HUES64 (cell line): ENCODE measurements around the gene PCDHB9.
"Not testable (repeated sequence)": the region's sequence is repeated elsewhere in the genome, so short reads cannot be mapped to it uniquely, and the experiment has no call there.

Experiments used
- H3K27ac ChIP-seq: 2 replicates; pipeline ENCODE4 v1.7.0; 2013; ENCODE audit warnings: low read depth, low read length, inconsistent platforms
- H3K27me3 ChIP-seq: 2 replicates; pipeline ENCODE4 v1.6.1; 2013; ENCODE audit warnings: mild to moderate bottlenecking, low read length; ENCODE audit not compliant: insufficient read depth
- H3K36me3 ChIP-seq: 2 replicates; pipeline ENCODE4 v1.6.1; 2013; ENCODE audit warnings: mild to moderate bottlenecking, low read length; ENCODE audit not compliant: insufficient read depth
- H3K4me1 ChIP-seq: 2 replicates; pipeline ENCODE4 v1.6.1; 2013; ENCODE audit warnings: mild to moderate bottlenecking, low read length, moderate library complexity; ENCODE audit not compliant: insufficient read depth
- H3K4me3 ChIP-seq: 2 replicates; pipeline ENCODE4 v1.5.1; 2013; ENCODE audit warnings: mild to moderate bottlenecking, low read length, moderate library complexity
- H3K9ac ChIP-seq: 2 replicates; pipeline ENCODE4 v1.6.1; 2013; ENCODE audit warnings: mild to moderate bottlenecking, low read depth, low read length
- H3K9me3 ChIP-seq: 2 replicates; pipeline ENCODE4 v1.6.1; 2013; ENCODE audit warnings: low read depth, low read length; ENCODE audit not compliant: insufficient read depth
- WGBS: fragments of 150-250, 120-280 bp; methylation state at CpG from one replicate; pipeline ENCODE4 v1.1.7; 2013; ENCODE audit warnings: missing lambda C conversion rate; 5-methylcytosine and 5-hydroxymethylcytosine counted together

Gene PCDHB9

GRCh38 chr5:141189131-141189530, 2.2 kb downstream of the PCDHB9 start:
- not testable (repeated sequence) for H3K9me3 ChIP-seq, H3K4me3 ChIP-seq, H3K4me1 ChIP-seq, H3K36me3 ChIP-seq, H3K27ac ChIP-seq, H3K9ac ChIP-seq, H3K27me3 ChIP-seq
- WGBS: 95% methylated on average over 30 of the region's 35 CpGs

GRCh38 chr5:141192110-141192725, 5.3 kb downstream of the PCDHB9 start, which contains the start of gene PCDHB10:
TSS of gene PCDHB10 (plus strand) at chr5:141192353. CDS start at chr5:141192553, 200 bp downstream.
- H3K4me3 ChIP-seq: peak within 1 kb of the TSS; percentile 57
- H3K9ac ChIP-seq: peak within 1 kb of the TSS; percentile 60; the same call in 1 of the 2 replicates
- H3K9me3 ChIP-seq: peaks cover 22% of the 10 kb centered on the region; the same call in 1 of the 2 replicates

DNA sequence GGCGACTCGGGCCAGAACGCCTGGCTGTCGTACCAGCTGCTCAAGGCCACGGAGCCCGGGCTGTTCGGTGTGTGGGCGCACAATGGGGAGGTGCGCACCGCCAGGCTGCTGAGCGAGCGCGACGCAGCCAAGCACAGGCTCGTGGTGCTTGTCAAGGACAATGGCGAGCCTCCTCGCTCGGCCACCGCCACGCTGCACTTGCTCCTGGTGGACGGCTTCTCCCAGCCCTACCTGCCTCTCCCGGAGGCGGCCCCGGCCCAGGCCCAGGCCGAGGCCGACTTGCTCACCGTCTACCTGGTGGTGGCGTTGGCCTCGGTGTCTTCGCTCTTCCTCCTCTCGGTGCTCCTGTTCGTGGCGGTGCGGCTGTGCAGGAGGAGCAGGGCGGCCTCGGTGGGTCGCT, 7.4 kb downstream of the PCDHB9 start:
- not testable (repeated sequence) for H3K9ac ChIP-seq, H3K27ac ChIP-seq, H3K4me3 ChIP-seq, H3K4me1 ChIP-seq, H3K36me3 ChIP-seq, H3K27me3 ChIP-seq
- peaks cover 22% of the 10 kb centered on the region; the same call in 1 of the 2 replicates for H3K9me3 ChIP-seq
- 92% methylated on average over 30 of the region's 37 CpGs for WGBS

More at GRCh38 chr5:141192110-141192725, 5.3 kb downstream of the PCDHB9 start, which contains the start of gene PCDHB10:
- H3K27ac ChIP-seq: no peak within 1 kb of the TSS
- H3K27me3 ChIP-seq: no peaks in the 10 kb centered on the region
- H3K36me3 ChIP-seq: no peaks in the 10 kb centered on the region
- WGBS: 26% methylated on average over 8 of the region's 10 CpGs
- H3K4me1 ChIP-seq: no peaks in the 10 kb centered on the region

GRCh38 chr5:141196363-141196762, 9.4 kb downstream of the PCDHB9 start:
- H3K4me3 ChIP-seq: no peak overlapping the region
- H3K9me3 ChIP-seq: peaks cover 22% of the 10 kb centered on the region; the same call in 1 of the 2 replicates
- H3K9ac ChIP-seq: no peak overlapping the region
- no peaks in the 10 kb centered on the region for H3K4me1 ChIP-seq
- 56% methylated on average over 2 of the region's 3 CpGs for WGBS
- no peaks in the 10 kb centered on the region for H3K36me3 ChIP-seq
- no peak overlapping the region for H3K27ac ChIP-seq
- H3K27me3 ChIP-seq: no peaks in the 10 kb centered on the region

DNA sequence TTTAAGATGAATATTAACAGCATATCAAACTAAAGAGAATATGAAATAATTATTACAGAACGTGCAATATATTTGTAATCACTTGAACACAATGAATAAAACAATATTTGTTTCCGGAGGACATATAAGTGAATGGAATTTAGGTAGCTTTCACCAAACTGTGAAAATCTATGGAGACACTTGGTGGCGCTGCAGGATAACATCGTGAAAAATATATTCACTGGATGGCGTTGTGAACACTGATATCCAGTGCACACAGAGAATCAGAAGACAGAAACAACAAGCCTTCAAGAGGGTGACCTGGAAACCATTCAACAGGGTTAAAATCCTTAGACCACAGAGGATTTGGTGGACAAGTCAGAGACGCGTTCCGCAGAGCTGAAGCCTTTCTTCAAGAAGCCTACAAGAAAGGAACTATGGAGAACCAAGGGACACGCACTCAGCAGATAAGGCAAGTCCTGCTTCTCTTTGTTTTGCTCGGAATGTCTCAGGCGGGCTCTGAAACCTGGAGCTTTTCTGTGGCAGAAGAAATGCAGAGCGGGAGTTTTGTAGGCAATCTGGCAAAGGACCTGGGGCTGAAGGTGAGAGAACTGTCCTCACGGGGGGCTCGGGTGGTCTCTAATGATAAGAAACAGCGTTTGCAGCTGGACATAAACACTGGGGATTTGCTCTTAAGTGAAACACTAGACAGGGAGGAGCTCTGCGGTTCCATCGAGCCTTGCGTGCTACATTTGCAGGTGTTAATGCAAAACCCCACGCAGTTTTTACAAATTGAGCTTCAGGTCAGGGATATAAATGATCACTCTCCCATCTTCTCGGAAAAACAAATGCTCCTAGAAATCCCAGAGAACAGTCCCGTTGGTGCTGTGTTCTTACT, 12.6 kb downstream of the PCDHB9 start, which contains the start of gene PCDHB11:
Gene PCDHB11 (plus strand): TSS at position 269 of the 877 bp plus-strand sequence. CDS start 148 bp downstream, at position 417.
- Histone ChIP-seq H3K27me3 (no peaks in the 10 kb centered on the region), H3K27ac (no peak within 1 kb of the TSS), H3K4me3 (peak within 1 kb of the TSS; percentile 17; the same call in 1 of the 2 replicates), H3K9me3 (peaks cover 22% of the 10 kb centered on the region; the same call in 1 of the 2 replicates), H3K9ac (no peak within 1 kb of the TSS), H3K36me3 (no peaks in the 10 kb centered on the region), H3K4me1 (no peaks in the 10 kb centered on the region)
- 81% methylated on average over 20 of the region's 21 CpGs for WGBS

- H3K36me3 ChIP-seq, H3K27me3 ChIP-seq, H3K9ac ChIP-seq, H3K9me3 ChIP-seq, H3K4me3 ChIP-seq, H3K4me1 ChIP-seq, H3K27ac ChIP-seq: not testable (repeated sequence)
- WGBS: 94% methylated on average over 21 of the region's 38 CpGs
Observed at GRCh38 chr5:141201126-141201525, 14.2 kb downstream of the PCDHB9 start.

DNA sequence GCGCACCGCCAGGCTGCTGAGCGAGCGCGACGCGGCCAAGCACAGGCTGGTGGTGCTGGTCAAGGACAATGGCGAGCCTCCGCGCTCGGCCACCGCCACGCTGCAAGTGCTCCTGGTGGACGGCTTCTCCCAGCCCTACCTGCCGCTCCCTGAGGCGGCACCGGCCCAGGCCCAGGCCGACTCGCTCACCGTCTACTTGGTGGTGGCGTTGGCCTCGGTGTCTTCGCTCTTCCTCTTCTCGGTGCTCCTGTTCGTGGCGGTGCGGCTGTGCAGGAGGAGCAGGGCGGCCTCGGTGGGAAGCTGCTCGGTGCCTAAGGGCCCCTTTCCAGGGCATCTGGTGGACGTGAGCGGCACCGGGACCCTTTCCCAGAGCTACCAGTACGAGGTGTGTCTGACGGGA, 14.7 kb downstream of the PCDHB9 start:
- H3K27ac ChIP-seq, H3K9ac ChIP-seq, H3K4me3 ChIP-seq, H3K36me3 ChIP-seq, H3K9me3 ChIP-seq, H3K4me1 ChIP-seq, H3K27me3 ChIP-seq: not testable (repeated sequence)
- WGBS: 96% methylated on average over 33 of the region's 35 CpGs

GRCh38 chr5:141208478-141208877, 21.5 kb downstream of the PCDHB9 start, which contains the start of gene PCDHB12:
TSS of gene PCDHB12 (plus strand) at chr5:141208719. CDS start at chr5:141208908, 189 bp downstream.
- no peaks in the 10 kb centered on the region for H3K4me1 ChIP-seq
- H3K9ac ChIP-seq: no peak within 1 kb of the TSS
- H3K9me3 ChIP-seq: no peaks in the 10 kb centered on the region
- H3K27ac ChIP-seq: no peak within 1 kb of the TSS
- H3K27me3 ChIP-seq: no peaks in the 10 kb centered on the region
- H3K4me3 ChIP-seq: peak within 1 kb of the TSS; percentile 33
- WGBS: 87% methylated on average over 10 of the region's 11 CpGs
- no peaks in the 10 kb centered on the region for H3K36me3 ChIP-seq

DNA sequence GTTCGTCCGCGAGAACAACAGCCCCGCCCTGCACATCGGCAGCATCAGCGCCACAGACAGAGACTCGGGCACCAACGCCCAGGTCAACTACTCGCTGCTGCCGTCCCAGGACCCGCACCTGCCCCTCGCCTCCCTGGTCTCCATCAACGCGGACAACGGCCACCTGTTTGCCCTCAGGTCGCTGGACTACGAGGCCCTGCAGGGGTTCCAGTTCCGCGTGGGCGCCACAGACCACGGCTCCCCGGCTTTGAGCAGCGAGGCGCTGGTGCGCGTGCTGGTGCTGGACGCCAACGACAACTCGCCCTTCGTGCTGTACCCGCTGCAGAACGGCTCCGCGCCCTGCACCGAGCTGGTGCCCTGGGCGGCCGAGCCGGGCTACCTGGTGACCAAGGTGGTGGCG, 23.3 kb downstream of the PCDHB9 start:
- not testable (repeated sequence) for H3K9ac ChIP-seq, H3K27ac ChIP-seq, H3K4me3 ChIP-seq, H3K36me3 ChIP-seq, H3K4me1 ChIP-seq, H3K9me3 ChIP-seq, H3K27me3 ChIP-seq
- 96% methylated on average over 26 of the region's 39 CpGs for WGBS

DNA sequence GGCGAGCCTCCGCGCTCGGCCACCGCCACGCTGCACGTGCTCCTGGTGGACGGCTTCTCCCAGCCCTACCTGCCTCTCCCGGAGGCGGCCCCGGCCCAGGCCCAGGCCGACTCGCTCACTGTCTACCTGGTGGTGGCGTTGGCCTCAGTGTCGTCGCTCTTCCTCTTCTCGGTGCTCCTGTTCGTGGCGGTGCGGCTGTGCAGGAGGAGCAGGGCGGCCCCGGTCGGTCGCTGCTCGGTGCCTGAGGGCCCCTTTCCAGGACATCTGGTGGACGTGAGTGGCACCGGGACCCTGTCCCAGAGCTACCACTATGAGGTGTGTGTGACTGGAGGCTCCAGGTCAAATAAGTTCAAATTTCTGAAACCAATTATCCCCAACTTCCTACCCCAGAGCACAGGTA, 23.9 kb downstream of the PCDHB9 start:
- WGBS: 94% methylated on average over 22 of the region's 27 CpGs

GRCh38 chr5:141213656-141214339, 26.8 kb downstream of the PCDHB9 start, which contains the start of gene PCDHB13:
TSS of gene PCDHB13 (plus strand) at chr5:141213919. CDS start at chr5:141214124, 205 bp downstream.
- not testable (repeated sequence) for H3K4me1 ChIP-seq, H3K9me3 ChIP-seq, H3K9ac ChIP-seq, H3K36me3 ChIP-seq, H3K27me3 ChIP-seq, H3K27ac ChIP-seq
- peak within 1 kb of the TSS; percentile 42 for H3K4me3 ChIP-seq
- WGBS: 71% methylated on average over 10 of the region's 18 CpGs

More for the DNA sequence above, 23.9 kb downstream of the PCDHB9 start:
- H3K9me3 ChIP-seq, H3K4me1 ChIP-seq, H3K36me3 ChIP-seq, H3K9ac ChIP-seq, H3K27ac ChIP-seq, H3K27me3 ChIP-seq, H3K4me3 ChIP-seq: not testable (repeated sequence)
